ENCODE results near the gene OR1N1. TPM values are rescaled to one million over a fixed set of nuclear protein-coding genes. Genes with fewer than 3 reads are reported as not detected.

Gene OR1N1
- total RNA-seq, 2 donors from 2014 or later: not detected

- Mint-ChIP-seq H3K27me3 (peaks cover 3% of the 10 kb centered on the region), H3K36me3 (ENCODE audit: low read depth) (no peaks in the 10 kb centered on the region), H3K9me3 (no peaks in the 10 kb centered on the region), H3K4me1 (no peaks in the 10 kb centered on the region), H3K27ac (no peak overlapping the region), H3K4me3 (no peak overlapping the region)
- ATAC-seq (replicated peaks): no peak
Measured at GRCh38 chr9:122518226-122518625, 8.9 kb downstream of the OR1N1 start.

DNA sequence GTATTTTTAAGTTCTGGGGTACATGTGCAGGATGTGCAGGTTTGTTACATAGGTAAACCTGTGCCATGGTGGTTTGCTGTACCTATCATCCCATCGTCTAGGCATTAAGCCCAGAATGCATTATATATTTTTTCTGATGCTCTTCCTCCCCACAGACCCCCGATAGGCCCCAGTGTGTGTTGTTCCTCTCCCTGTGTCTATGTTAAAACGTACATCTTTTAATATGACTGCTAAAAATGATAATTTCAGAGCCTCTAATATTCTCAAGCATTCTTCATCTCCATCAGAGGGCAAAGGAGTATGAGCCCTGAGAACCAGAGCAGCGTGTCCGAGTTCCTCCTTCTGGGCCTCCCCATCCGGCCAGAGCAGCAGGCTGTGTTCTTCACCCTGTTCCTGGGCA is 16.6 kb downstream of the OR1N1 start, which contains the start of gene OR1J2:
Gene OR1J2, plus strand, starts transcription at position 301 of the 400 bp plus-strand sequence. Its CDS starts 0 bp downstream, at position 301.
- no peak within 1 kb of the TSS for H3K4me3 Mint-ChIP-seq
- H3K27me3 Mint-ChIP-seq: peaks cover 11% of the 10 kb centered on the region
- no peaks in the 10 kb centered on the region for H3K4me1 Mint-ChIP-seq
- no peak for ATAC-seq (replicated peaks)
- no peak within 1 kb of the TSS for H3K27ac Mint-ChIP-seq
- no peaks in the 10 kb centered on the region for H3K9me3 Mint-ChIP-seq
- no peaks in the 10 kb centered on the region for H3K36me3 Mint-ChIP-seq (ENCODE audit: low read depth)

- Mint-ChIP-seq H3K27me3 (peaks cover 11% of the 10 kb centered on the region), H3K4me3 (no peak overlapping the region), H3K36me3 (ENCODE audit: low read depth) (no peaks in the 10 kb centered on the region), H3K9me3 (no peaks in the 10 kb centered on the region), H3K4me1 (no peaks in the 10 kb centered on the region), H3K27ac (no peak overlapping the region)
- ATAC-seq (replicated peaks): no peak
Measured at GRCh38 chr9:122506964-122507363, 20.1 kb downstream of the OR1N1 start.

GRCh38 chr9:122498883-122499288 is 28.2 kb downstream of the OR1N1 start:
- Mint-ChIP-seq H3K27ac (no peak overlapping the region), H3K9me3 (no peaks in the 10 kb centered on the region), H3K4me3 (no peak overlapping the region), H3K27me3 (peaks cover 18% of the 10 kb centered on the region), H3K4me1 (no peaks in the 10 kb centered on the region), H3K36me3 (ENCODE audit: low read depth) (no peaks in the 10 kb centered on the region)
- ATAC-seq (replicated peaks): peak; percentile 54

DNA sequence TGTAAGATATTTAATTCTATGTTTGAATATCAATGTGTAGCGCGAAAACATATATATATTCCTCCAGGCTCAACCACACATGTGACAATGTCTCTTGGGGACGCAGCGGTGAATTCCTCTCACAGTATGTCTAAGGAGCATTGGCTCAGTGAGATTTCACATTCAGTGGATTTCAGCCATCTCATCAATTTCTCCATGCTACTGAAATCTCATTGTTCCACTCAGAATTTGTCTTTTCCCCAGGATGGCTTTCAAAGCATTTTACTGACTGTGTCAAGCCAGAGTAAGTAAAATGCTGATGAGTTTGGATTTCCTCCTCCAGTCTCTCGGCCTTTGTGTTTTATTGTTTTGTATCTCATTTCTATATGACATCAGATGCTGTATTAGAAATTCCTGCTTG is 48.0 kb downstream of the OR1N1 start:
- Mint-ChIP-seq H3K27ac (no peak overlapping the region), H3K4me3 (no peak overlapping the region), H3K4me1 (peaks cover 4% of the 10 kb centered on the region), H3K27me3 (peaks cover 15% of the 10 kb centered on the region), H3K36me3 (ENCODE audit: low read depth) (no peaks in the 10 kb centered on the region), H3K9me3 (no peaks in the 10 kb centered on the region)
- no peak for ATAC-seq (replicated peaks)

DNA sequence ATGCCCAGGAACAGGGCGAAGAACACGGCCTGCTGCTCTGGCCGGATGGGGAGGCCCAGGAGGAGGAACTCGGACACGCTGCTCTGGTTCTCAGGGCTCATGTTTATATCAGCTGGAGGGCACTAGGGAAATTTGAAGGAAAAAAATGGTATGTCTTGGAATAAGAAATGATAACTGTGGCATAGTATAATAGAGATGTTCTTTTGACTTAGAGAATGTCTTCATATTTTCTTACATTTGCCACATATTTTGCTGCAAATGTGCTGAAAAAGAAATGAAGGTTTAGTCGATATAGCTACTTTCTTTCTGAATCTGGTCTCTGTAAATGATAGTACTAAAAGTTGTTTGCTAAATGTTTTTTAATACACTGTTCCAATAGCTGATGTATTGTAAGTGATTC is 49.3 kb downstream of the OR1N1 start, which contains the start of gene OR1J1:
Gene OR1J1, minus strand, starts transcription at position 101 of the 400 bp plus-strand sequence. Its CDS starts 0 bp downstream, at position 101.
- H3K36me3 Mint-ChIP-seq (ENCODE audit: low read depth): no peaks in the 10 kb centered on the region

DNA sequence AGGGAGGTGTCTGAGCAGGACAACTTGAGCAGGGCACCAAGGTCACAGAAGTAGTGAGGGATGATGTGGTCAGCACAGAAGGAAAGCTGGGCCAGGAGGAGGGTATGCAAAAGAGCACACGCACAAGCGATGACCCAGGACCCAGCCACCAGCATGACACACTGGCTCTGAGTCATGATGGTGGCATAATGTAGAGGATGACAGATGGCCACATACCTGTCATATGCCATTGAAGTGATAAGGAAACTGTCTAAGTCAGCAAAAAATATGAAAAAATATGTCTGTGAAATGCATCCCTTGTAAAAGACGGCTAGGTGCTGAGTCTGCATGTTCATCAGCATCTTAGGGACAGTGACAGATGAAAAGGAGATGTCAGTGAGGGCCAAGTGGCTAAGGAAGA is 49.7 kb downstream of the OR1N1 start:
- no peaks in the 10 kb centered on the region for H3K9me3 Mint-ChIP-seq
- H3K27me3 Mint-ChIP-seq: peaks cover 15% of the 10 kb centered on the region
- H3K4me1 Mint-ChIP-seq: peaks cover 4% of the 10 kb centered on the region
- H3K36me3 Mint-ChIP-seq (ENCODE audit: low read depth): no peaks in the 10 kb centered on the region
- no peak overlapping the region for H3K27ac Mint-ChIP-seq
- no peak overlapping the region for H3K4me3 Mint-ChIP-seq
- ATAC-seq (replicated peaks): peak; percentile 99

More for the DNA sequence above, 49.3 kb downstream of the OR1N1 start, which contains the start of gene OR1J1:
- Mint-ChIP-seq H3K27ac (no peak within 1 kb of the TSS), H3K4me3 (no peak within 1 kb of the TSS), H3K27me3 (peaks cover 15% of the 10 kb centered on the region), H3K4me1 (peaks cover 4% of the 10 kb centered on the region), H3K9me3 (no peaks in the 10 kb centered on the region)
- no peak for ATAC-seq (replicated peaks)

Other genes with a start within 250 kb of the OR1N1 start
- under 1 TPM; 0.13 to 0.37 TPM for gene PTGS1, start 156.3 kb downstream of the OR1N1 start, total RNA-seq
- not detected for gene OR1J1, start 49.4 kb downstream of the OR1N1 start, total RNA-seq
- not detected for gene OR1J2, start 16.5 kb downstream of the OR1N1 start, total RNA-seq
- not detected for gene OR1J4, start 8.2 kb downstream of the OR1N1 start, total RNA-seq
- gene OR1N2, start 25.8 kb upstream of the OR1N1 start, total RNA-seq: under 1 TPM in 1 of 2 donors, not detected in 1; 0.37 TPM
- not detected for gene OR1L8, start 56.1 kb upstream of the OR1N1 start, total RNA-seq
- gene OR1Q1, start 87.4 kb upstream of the OR1N1 start, total RNA-seq: under 1 TPM in 1 of 2 donors, not detected in 1; 0.45 TPM
- under 1 TPM; 0.26 TPM for gene OR1B1, start 130.3 kb upstream of the OR1N1 start, total RNA-seq
- gene OR1L1, start 134.4 kb upstream of the OR1N1 start, total RNA-seq: not detected
- gene OR1L3, start 147.8 kb upstream of the OR1N1 start, total RNA-seq: not detected
- gene OR1L4, start 196.7 kb upstream of the OR1N1 start, total RNA-seq: not detected
- not detected for gene OR1L6, start 215.0 kb upstream of the OR1N1 start, total RNA-seq

All from activated T-helper 17 cell treated with anti-CD3 and anti-CD28 coated beads, Interleukin-2, amount 50 U/mL, for 72 hours (primary cell).